SK-N-SH (cell line): ENCODE data around the gene CCR5AS.

Experiments
- CTCF ChIA-PET: fragments of 300-600, 350-600 bp; formaldehyde crosslinking; extraction: SDS; loops from one replicate; lab custom pipeline; 2021; lab: Yijun Ruan, JAX
- POLR2A ChIA-PET: fragments of 350-600 bp; sonication (Branson Sonifier 250); formaldehyde crosslinking; extraction: SDS; loops from one replicate; lab custom pipeline; 2020; ENCODE audit warnings: antibody characterized with exemption, inconsistent platforms; lab: Yijun Ruan, JAX
- DNase-seq: peaks from one replicate; pipeline ENCODE4 v3.0.0; 2012
- H2AFZ ChIP-seq: fragments of 200-600 bp; sonication (generic); 2 replicates; pipeline ENCODE4 v1.8.1; 2016; ENCODE audit warnings: antibody characterized with exemption, mild to moderate bottlenecking, low read depth
- H3F3A ChIP-seq: fragments of 200-600 bp; sonication (generic); replicated peaks from 2 replicates; pipeline ENCODE3; 2016; ENCODE audit warnings: antibody characterized with exemption, mild to moderate bottlenecking; ENCODE audit not compliant: insufficient read depth
- H3K27ac ChIP-seq, 2 experiments: fragments of 200-500 bp in 1 of 2; fragments of 200-600 bp in 1 of 2; sonication (Bioruptor generic) in 1 of 2; sonication (generic), shearing (Covaris generic) in 1 of 2; 2 replicates each; pipeline versions ENCODE4 v1.5.1 to v1.6.1; 2014 to 2016; ENCODE audit warnings: low read depth in 2 of 2, inconsistent platforms in 1 of 2, low read length in 1 of 2, mild to moderate bottlenecking in 1 of 2, mixed read lengths in 1 of 2
- H3K27me3 ChIP-seq: fragments of 200-600 bp; sonication (generic), shearing (Covaris generic); 2 replicates; pipeline ENCODE4 v1.6.1; 2016; ENCODE audit warnings: mixed run types; ENCODE audit not compliant: insufficient read depth
- H3K36me3 ChIP-seq, 2 experiments: fragments of 200-500 bp in 1 of 2; fragments of 200-600 bp in 1 of 2; sonication (Bioruptor generic) in 1 of 2; sonication (generic) in 1 of 2; replicated peaks in 1 of 2; 2 replicates each; pipeline versions ENCODE3 to v1.5.1; 2014 to 2016; ENCODE audit warnings: low read length in 1 of 2, mild to moderate bottlenecking in 1 of 2; ENCODE audit not compliant: insufficient read depth in 2 of 2, control insufficient read depth in 1 of 2
- H3K4me1 ChIP-seq, 2 experiments: fragments of 200-500 bp in 1 of 2; fragments of 200-600 bp in 1 of 2; sonication (Bioruptor generic) in 1 of 2; sonication (generic), shearing (Covaris generic) in 1 of 2; 2 replicates each; pipeline versions ENCODE4 v1.5.1 to v1.6.1; 2014 to 2016; ENCODE audit warnings: low read depth in 1 of 2, low read length in 1 of 2, mixed run types in 1 of 2; ENCODE audit not compliant: insufficient read depth in 2 of 2, control insufficient read depth in 1 of 2
- H3K4me2 ChIP-seq: fragments of 200-600 bp; sonication (generic), shearing (Covaris generic); 2 replicates; pipeline ENCODE4 v1.6.1; 2017; ENCODE audit warnings: mixed run types
- H3K4me3 ChIP-seq, 2 experiments: fragments of 200-500 bp in 1 of 2; fragments of 200-600 bp in 1 of 2; sonication (Bioruptor generic) in 1 of 2; sonication (generic), shearing (Covaris generic) in 1 of 2; 2 replicates each; pipeline versions ENCODE4 v1.5.1 to v1.8.1; 2014 to 2016; ENCODE audit warnings: low read depth in 2 of 2, inconsistent platforms in 1 of 2, low read length in 1 of 2, mild to moderate bottlenecking in 1 of 2, mixed read lengths in 1 of 2, moderate library complexity in 1 of 2
- H3K79me2 ChIP-seq: fragments of 200-600 bp; sonication (generic); 2 replicates; pipeline ENCODE4 v1.8.1; 2017; ENCODE audit warnings: mild to moderate bottlenecking; ENCODE audit not compliant: insufficient read depth
- H3K9ac ChIP-seq: fragments of 200-600 bp; sonication (generic); 2 replicates; pipeline ENCODE4 v1.6.1; 2017; ENCODE audit warnings: mixed run types
- H3K9me2 ChIP-seq: fragments of 200-600 bp; sonication (generic); 2 replicates; pipeline ENCODE4 v1.6.1; 2017; ENCODE audit warnings: mixed run types
- H3K9me3 ChIP-seq: fragments of 200-600 bp; sonication (generic); 2 replicates; pipeline ENCODE4 v1.6.1; 2017; ENCODE audit warnings: mixed run types, mild to moderate bottlenecking, moderate library complexity
- H4K20me1 ChIP-seq: fragments of 200-600 bp; sonication (generic); 2 replicates; pipeline ENCODE4 v1.6.1; 2017; ENCODE audit warnings: mild to moderate bottlenecking, mixed run types; ENCODE audit not compliant: insufficient read depth
- CTCF ChIP-seq: fragments of 200-600 bp; sonication (generic); IDR thresholded peaks from 2 replicates; pipeline ENCODE4 v1.6.1; 2017; ENCODE audit warnings: antibody characterized with exemption, mild to moderate bottlenecking, moderate library complexity
- ELF1 ChIP-seq: IDR thresholded peaks from 2 replicates; pipeline ENCODE4 v1.4.0; 2012
- EZH2phosphoT487 ChIP-seq: fragments of 200-600 bp; sonication (generic); IDR thresholded peaks from 2 replicates; pipeline ENCODE4 v1.6.1; 2017; ENCODE audit warnings: low read depth, mixed run types, mild to moderate bottlenecking, antibody characterized with exemption, moderate library complexity, borderline replicate concordance
- FOSL2 ChIP-seq: IDR thresholded peaks from 2 replicates; pipeline ENCODE4 v1.4.0; 2012; ENCODE audit warnings: low read depth, mild to moderate bottlenecking, moderate library complexity, borderline replicate concordance
- FOXM1 ChIP-seq: IDR thresholded peaks from 2 replicates; pipeline ENCODE4 v1.4.0; 2012; ENCODE audit warnings: low read depth, mild to moderate bottlenecking
- GABPA ChIP-seq: IDR thresholded peaks from 2 replicates; pipeline ENCODE4 v1.4.0; 2012; ENCODE audit warnings: low read depth, mild to moderate bottlenecking
- GATA2 ChIP-seq: sonication (generic); formaldehyde crosslinking; IDR thresholded peaks from 2 replicates; pipeline ENCODE4 v1.5.0; 2020; ENCODE audit warnings: mild to moderate bottlenecking, missing genetic modification reagents
- IRF3 ChIP-seq: fragments of 150-350 bp; IDR thresholded peaks from 2 replicates; pipeline ENCODE4 v1.6.1; 2016; ENCODE audit warnings: mild to moderate bottlenecking, low read depth, low read length
- NFIC ChIP-seq: IDR thresholded peaks from 2 replicates; pipeline ENCODE4 v1.4.0; 2012; ENCODE audit warnings: borderline replicate concordance
- POLR2AphosphoS5 ChIP-seq: IDR thresholded peaks from 2 replicates; pipeline ENCODE4 v1.6.1; 2012; ENCODE audit warnings: low read depth, low read length
- RCOR1 ChIP-seq: fragments of 150-350 bp; IDR thresholded peaks from 2 replicates; pipeline ENCODE4 v1.6.1; 2017; ENCODE audit warnings: antibody characterized with exemption, low read length
- SIN3A ChIP-seq: IDR thresholded peaks from 2 replicates; pipeline ENCODE4 v1.6.1; 2012; ENCODE audit warnings: low read depth, mild to moderate bottlenecking, low read length, moderate library complexity, borderline replicate concordance
- TAF1 ChIP-seq: IDR thresholded peaks from 2 replicates; pipeline ENCODE4 v1.6.1; 2012; ENCODE audit warnings: low read depth, mild to moderate bottlenecking, low read length, moderate library complexity, borderline replicate concordance
- TCF12 ChIP-seq: IDR thresholded peaks from 2 replicates; pipeline ENCODE4 v1.4.0; 2012
- TEAD4 ChIP-seq: IDR thresholded peaks from 2 replicates; pipeline ENCODE4 v1.4.0; 2012; ENCODE audit warnings: mild to moderate bottlenecking, borderline replicate concordance; ENCODE audit not compliant: insufficient read depth
- YY1 ChIP-seq: IDR thresholded peaks from 2 replicates; pipeline ENCODE4 v1.4.0; 2012; ENCODE audit warnings: low read depth, mild to moderate bottlenecking
- WGBS: methylation state at CpG from one replicate; pipeline ENCODE4 v1.1.6; 2017; ENCODE audit warnings: low lambda C conversion rate; 5-methylcytosine and 5-hydroxymethylcytosine counted together
- TF ChIP-seq, protein P1 (sequence below): fragments of 150-350 bp; IDR thresholded peaks from 2 replicates; pipeline ENCODE4 v1.6.1; 2017; ENCODE audit warnings: antibody characterized with exemption, low read length, low read depth, borderline replicate concordance
- TF ChIP-seq, protein P2 (sequence below): IDR thresholded peaks from 2 replicates; pipeline ENCODE4 v1.4.0; 2012; ENCODE audit warnings: low read depth, borderline replicate concordance

The CCR5AS gene

DNA sequence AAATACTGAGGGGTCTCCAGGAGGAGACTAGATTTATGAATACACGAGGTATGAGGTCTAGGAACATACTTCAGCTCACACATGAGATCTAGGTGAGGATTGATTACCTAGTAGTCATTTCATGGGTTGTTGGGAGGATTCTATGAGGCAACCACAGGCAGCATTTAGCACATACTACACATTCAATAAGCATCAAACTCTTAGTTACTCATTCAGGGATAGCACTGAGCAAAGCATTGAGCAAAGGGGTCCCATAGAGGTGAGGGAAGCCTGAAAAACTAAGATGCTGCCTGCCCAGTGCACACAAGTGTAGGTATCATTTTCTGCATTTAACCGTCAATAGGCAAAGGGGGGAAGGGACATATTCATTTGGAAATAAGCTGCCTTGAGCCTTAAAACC, 31.6 kb downstream of the CCR5AS start:
- Histone ChIP-seq H3K4me1 (no peaks in the 10 kb centered on the region), H3K9ac (no peak overlapping the region), H3K9me2 (no peaks in the 10 kb centered on the region), H3K27ac (no peak overlapping the region), H3K9me3 (no peaks in the 10 kb centered on the region), H3F3A (peaks cover 3% of the 10 kb centered on the region), H2AFZ (no peak overlapping the region), H3K4me3 (no peak overlapping the region), H3K4me2 (no peak overlapping the region), H3K36me3 (no peaks in the 10 kb centered on the region), H4K20me1 (no peaks in the 10 kb centered on the region), H3K27me3 (peaks cover 42% of the 10 kb centered on the region), H3K79me2 (no peaks in the 10 kb centered on the region)
- TF ChIP-seq FOXM1 (no peak), TCF12 (no peak), ELF1 (no peak), CTCF (no peak), FOSL2 (no peak), IRF3 (no peak), NFIC (no peak), TEAD4 (no peak), RCOR1 (no peak), EZH2phosphoT487 (no peak), SIN3A (no peak), GABPA (no peak), TAF1 (no peak), YY1 (no peak), POLR2AphosphoS5 (no peak), GATA2 (CRISPR knock-in tag) (no peak)
- TF ChIP-seq, protein P1, sequence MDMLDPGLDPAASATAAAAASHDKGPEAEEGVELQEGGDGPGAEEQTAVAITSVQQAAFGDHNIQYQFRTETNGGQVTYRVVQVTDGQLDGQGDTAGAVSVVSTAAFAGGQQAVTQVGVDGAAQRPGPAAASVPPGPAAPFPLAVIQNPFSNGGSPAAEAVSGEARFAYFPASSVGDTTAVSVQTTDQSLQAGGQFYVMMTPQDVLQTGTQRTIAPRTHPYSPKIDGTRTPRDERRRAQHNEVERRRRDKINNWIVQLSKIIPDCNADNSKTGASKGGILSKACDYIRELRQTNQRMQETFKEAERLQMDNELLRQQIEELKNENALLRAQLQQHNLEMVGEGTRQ: no peak
- TF ChIP-seq, protein P2, sequence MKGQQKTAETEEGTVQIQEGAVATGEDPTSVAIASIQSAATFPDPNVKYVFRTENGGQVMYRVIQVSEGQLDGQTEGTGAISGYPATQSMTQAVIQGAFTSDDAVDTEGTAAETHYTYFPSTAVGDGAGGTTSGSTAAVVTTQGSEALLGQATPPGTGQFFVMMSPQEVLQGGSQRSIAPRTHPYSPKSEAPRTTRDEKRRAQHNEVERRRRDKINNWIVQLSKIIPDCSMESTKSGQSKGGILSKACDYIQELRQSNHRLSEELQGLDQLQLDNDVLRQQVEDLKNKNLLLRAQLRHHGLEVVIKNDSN: no peak
- no peak for DNase-seq
- WGBS: 0% methylated on average over 2 of the region's 2 CpGs
- ChIA-PET POLR2A (no interaction called here), CTCF (interaction anchor here (1.6 kb wide), 1 partner anchor 436 kb away, joined by 5 read pairs; no protein-coding TSS in a partner anchor)
